B cell (primary cell): Measurements from ENCODE around the gene DDX60. TPM values are rescaled to one million over a fixed set of nuclear protein-coding genes. Genes with fewer than 3 reads are reported as not detected.

Source experiments
- ATAC-seq: fragments of 200-7000 bp; cut with Tn5 transposase; one replicate; pipeline ENCODE4 v1.10.0; 2021; ENCODE audit warnings: low read depth, mild to moderate bottlenecking, moderate number of reproducible peaks, moderate library complexity
- CTCF ChIA-PET: fragments of 350-600 bp; sonication (Branson Sonifier 250); formaldehyde crosslinking; loops from one replicate; lab custom pipeline; 2021; ENCODE audit warnings: antibody characterized with exemption, inconsistent platforms; lab: Charles Lee
- POLR2A ChIA-PET: fragments of 350-600 bp; sonication (Branson Sonifier 250); formaldehyde crosslinking; loops from one replicate; lab custom pipeline; 2021; ENCODE audit warnings: antibody characterized with exemption; lab: Charles Lee
- DNase-seq: peaks from one replicate; pipeline ENCODE4 v3.0.0; 2013
- H2AFZ ChIP-seq: 2 replicates; pipeline ENCODE4 v1.6.1; 2012; ENCODE audit warnings: mild to moderate bottlenecking, low read depth, low read length; ENCODE audit not compliant: insufficient read depth, poor library complexity, severe bottlenecking
- H3K27ac ChIP-seq, 2 donors: 1 replicate in 1 of 2; 2 replicates in 1 of 2; pipeline ENCODE4 v1.5.1; 2012 to 2013; ENCODE audit warnings: low read length in 2 of 2, mild to moderate bottlenecking in 2 of 2, moderate library complexity in 1 of 2
- H3K27me3 ChIP-seq, 4 experiments: fragments of 200-600 bp in 1 of 4; sonication (generic) in 1 of 4; replicated peaks in 1 of 4; 1 replicate in 2 of 4; 2 replicates in 2 of 4; pipeline versions ENCODE4 v1.6.1 to v1.7.0; 2013 to 2016; ENCODE audit warnings: low read length in 3 of 4, mild to moderate bottlenecking in 2 of 4, mixed read lengths in 1 of 4, moderate library complexity in 1 of 4; ENCODE audit not compliant: insufficient read depth in 4 of 4, control insufficient read depth in 3 of 4; ENCODE audit errors: control extremely low read depth in 1 of 4
- H3K36me3 ChIP-seq, 2 experiments: replicated peaks in 1 of 2; 1 replicate in 1 of 2; 2 replicates in 1 of 2; pipeline versions ENCODE4 v1.6.1 to v1.7.1; 2013; ENCODE audit warnings: low read length in 1 of 2; ENCODE audit not compliant: insufficient read depth in 2 of 2, control insufficient read depth in 1 of 2; ENCODE audit errors: control extremely low read depth in 1 of 2, extremely low read depth in 1 of 2
- H3K4me1 ChIP-seq, 2 donors: fragments of 200-600 bp in 1 of 2; sonication (generic) in 1 of 2; 1 replicate in 1 of 2; 2 replicates in 1 of 2; pipeline versions ENCODE4 v1.5.1 to v1.6.1; 2013 to 2017; ENCODE audit warnings: low read length in 2 of 2; ENCODE audit not compliant: control insufficient read depth in 2 of 2, insufficient read depth in 2 of 2
- H3K4me2 ChIP-seq: replicated peaks from 2 replicates; pipeline ENCODE3; 2012; ENCODE audit warnings: mild to moderate bottlenecking, low read depth, low read length; ENCODE audit not compliant: poor library complexity, severe bottlenecking
- H3K4me3 ChIP-seq, 5 experiments: fragments of 200-600 bp in 1 of 5; sonication (generic) in 1 of 5; 1 replicate in 3 of 5; 2 replicates in 2 of 5; pipeline versions ENCODE4 v1.5.1 to v1.7.0; 2011 to 2016; ENCODE audit warnings: low read length in 4 of 5, mild to moderate bottlenecking in 4 of 5, low read depth in 2 of 5, control low read depth in 1 of 5, moderate library complexity in 1 of 5; ENCODE audit not compliant: insufficient read depth in 1 of 5; ENCODE audit errors: control extremely low read depth in 1 of 5, extremely low read depth in 1 of 5
- H3K79me2 ChIP-seq: fragments of 200-600 bp; sonication (generic); one replicate; pipeline ENCODE4 v1.6.0; 2016; ENCODE audit warnings: low read length; ENCODE audit not compliant: control insufficient read depth, insufficient read depth
- H3K9ac ChIP-seq: fragments of 200-600 bp; sonication (generic); 2 replicates; pipeline ENCODE4 v1.6.1; 2017; ENCODE audit warnings: mild to moderate bottlenecking, low read length, moderate library complexity
- H3K9me3 ChIP-seq, 3 donors: one replicate each; pipeline versions ENCODE4 v1.6.1 to v1.7.1; 2013; ENCODE audit warnings: low read length in 2 of 3; ENCODE audit not compliant: control insufficient read depth in 2 of 3, insufficient read depth in 1 of 3; ENCODE audit errors: control extremely low read depth in 1 of 3
- H4K20me1 ChIP-seq: 2 replicates; pipeline ENCODE4 v1.6.0; 2012; ENCODE audit warnings: mild to moderate bottlenecking, low read length; ENCODE audit not compliant: insufficient read depth, control insufficient read depth, poor library complexity, severe bottlenecking
- H3K27ac Mint-ChIP-seq: one replicate; pipeline ENCODE4 v1.8.0; 2021; ENCODE audit warnings: mixed read lengths
- H3K27me3 Mint-ChIP-seq: one replicate; pipeline ENCODE4 v1.8.0; 2021; ENCODE audit warnings: mixed read lengths
- H3K4me1 Mint-ChIP-seq: one replicate; pipeline ENCODE4 v1.8.0; 2021; ENCODE audit warnings: mixed read lengths
- H3K4me3 Mint-ChIP-seq: one replicate; pipeline ENCODE4 v1.8.0; 2021; ENCODE audit warnings: mixed read lengths
- H3K9me3 Mint-ChIP-seq: one replicate; pipeline ENCODE4 v1.8.0; 2022; ENCODE audit warnings: mixed read lengths; ENCODE audit not compliant: insufficient read depth
- EZH2 ChIP-seq: IDR thresholded peaks from 2 replicates; pipeline ENCODE4 v1.6.1; 2012; ENCODE audit warnings: borderline replicate concordance, low read depth, mild to moderate bottlenecking, moderate library complexity, low read length; ENCODE audit not compliant: insufficient read depth, poor library complexity, severe bottlenecking
- WGBS: methylation state at CpG from one replicate; pipeline ENCODE4 v1.1.5; 2013; ENCODE audit warnings: missing lambda C conversion rate; ENCODE audit not compliant: insufficient coverage; 5-methylcytosine and 5-hydroxymethylcytosine counted together
- intact Hi-C: fragments of 100-400 bp; cut with micrococcal nuclease; formaldehyde crosslinking; loops from one replicate; pipeline ENCODE4 v1.10.0; 2022
- polyA plus RNA-seq: library from polyadenylated mRNA; depleted of rRNA; stranded (reverse); fragments of >200 nt; gene quantifications from 2 replicates; pipeline ENCODE4 v1.2.3, GENCODE V29; 2012
- total RNA-seq, 2 donors: library from RNA; stranded (reverse); fragments of 120-200 nt in 1 of 2; gene quantifications; 1 replicate in 1 of 2; 2 replicates in 1 of 2; pipeline versions ENCODE4 v1.2.3 to v1.2.4, GENCODE V29; 2013 to 2022
- TF ChIP-seq, protein P1 (sequence below): fragments of 200-600 bp; IDR thresholded peaks from one replicate; pipeline ENCODE4 v1.8.0; 2022; ENCODE audit warnings: antibody characterized with exemption, mild to moderate bottlenecking

Gene DDX60
- total and polyA plus RNA-seq, 2 donors (not counting 1 experiment from before 2014, with no cell fraction given) = 7.0 to 21.3 TPM

DNA sequence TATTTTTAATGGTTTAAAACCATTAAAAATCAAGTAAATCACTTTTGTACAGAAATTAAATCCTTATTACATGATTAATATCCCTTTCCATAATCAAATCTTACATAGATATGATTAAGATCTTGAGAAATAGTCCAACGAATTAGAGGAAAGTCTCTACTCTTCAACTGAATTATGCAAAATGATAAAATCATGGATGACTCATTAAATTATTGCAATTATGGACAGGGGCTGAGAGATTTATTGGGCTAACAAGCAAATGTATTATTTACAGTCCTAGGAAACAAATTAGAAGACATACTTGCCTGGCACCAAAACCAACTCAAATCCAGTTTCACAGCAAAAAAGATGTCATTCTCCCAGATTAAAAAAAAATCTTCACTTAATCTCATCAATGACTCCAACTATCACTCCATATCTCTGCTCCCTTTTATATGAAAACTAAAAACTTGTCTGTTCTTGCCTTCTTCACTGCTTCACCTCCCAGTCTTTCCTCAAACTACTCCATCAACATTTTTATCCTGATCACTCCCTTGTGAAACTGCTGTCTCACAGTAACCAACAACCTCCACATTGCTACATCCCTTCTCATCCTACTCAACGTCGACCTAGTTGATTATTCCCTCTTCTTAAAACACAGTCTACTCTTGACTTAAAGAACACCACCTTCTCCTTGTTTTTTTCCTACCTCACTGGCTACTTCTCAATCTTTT lies 18.4 kb upstream of the DDX60 start:
- no peak overlapping the region for H3K9ac ChIP-seq
- Mint-ChIP-seq H3K4me1 (no peaks in the 10 kb centered on the region), H3K27ac (no peak overlapping the region), H3K4me3 (no peak overlapping the region), H3K9me3 (peaks cover 5% of the 10 kb centered on the region), H3K27me3 (no peaks in the 10 kb centered on the region)
- WGBS = 91% methylated on average over 2 of the region's 3 CpGs
- no peak for DNase-seq
- H3K27ac ChIP-seq = no peak overlapping the region
- H4K20me1 ChIP-seq = no peaks in the 10 kb centered on the region
- H3K4me2 ChIP-seq = no peak overlapping the region
- H3K27me3 ChIP-seq = no peaks in the 10 kb centered on the region
- no peaks in the 10 kb centered on the region for H3K9me3 ChIP-seq
- no peaks in the 10 kb centered on the region for H3K79me2 ChIP-seq
- H3K4me3 ChIP-seq = no peak overlapping the region
- H2AFZ ChIP-seq = no peak overlapping the region
- CTCF ChIA-PET = no interaction called here
- POLR2A ChIA-PET = no interaction called here
- H3K4me1 ChIP-seq = no peaks in the 10 kb centered on the region
- intact Hi-C loops = no loop called here
- ATAC-seq = no peak
- no peaks in the 10 kb centered on the region for H3K36me3 ChIP-seq
- TF ChIP-seq EZH2 = no peak
- TF ChIP-seq, protein P1, sequence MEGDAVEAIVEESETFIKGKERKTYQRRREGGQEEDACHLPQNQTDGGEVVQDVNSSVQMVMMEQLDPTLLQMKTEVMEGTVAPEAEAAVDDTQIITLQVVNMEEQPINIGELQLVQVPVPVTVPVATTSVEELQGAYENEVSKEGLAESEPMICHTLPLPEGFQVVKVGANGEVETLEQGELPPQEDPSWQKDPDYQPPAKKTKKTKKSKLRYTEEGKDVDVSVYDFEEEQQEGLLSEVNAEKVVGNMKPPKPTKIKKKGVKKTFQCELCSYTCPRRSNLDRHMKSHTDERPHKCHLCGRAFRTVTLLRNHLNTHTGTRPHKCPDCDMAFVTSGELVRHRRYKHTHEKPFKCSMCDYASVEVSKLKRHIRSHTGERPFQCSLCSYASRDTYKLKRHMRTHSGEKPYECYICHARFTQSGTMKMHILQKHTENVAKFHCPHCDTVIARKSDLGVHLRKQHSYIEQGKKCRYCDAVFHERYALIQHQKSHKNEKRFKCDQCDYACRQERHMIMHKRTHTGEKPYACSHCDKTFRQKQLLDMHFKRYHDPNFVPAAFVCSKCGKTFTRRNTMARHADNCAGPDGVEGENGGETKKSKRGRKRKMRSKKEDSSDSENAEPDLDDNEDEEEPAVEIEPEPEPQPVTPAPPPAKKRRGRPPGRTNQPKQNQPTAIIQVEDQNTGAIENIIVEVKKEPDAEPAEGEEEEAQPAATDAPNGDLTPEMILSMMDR = no peak

DNA sequence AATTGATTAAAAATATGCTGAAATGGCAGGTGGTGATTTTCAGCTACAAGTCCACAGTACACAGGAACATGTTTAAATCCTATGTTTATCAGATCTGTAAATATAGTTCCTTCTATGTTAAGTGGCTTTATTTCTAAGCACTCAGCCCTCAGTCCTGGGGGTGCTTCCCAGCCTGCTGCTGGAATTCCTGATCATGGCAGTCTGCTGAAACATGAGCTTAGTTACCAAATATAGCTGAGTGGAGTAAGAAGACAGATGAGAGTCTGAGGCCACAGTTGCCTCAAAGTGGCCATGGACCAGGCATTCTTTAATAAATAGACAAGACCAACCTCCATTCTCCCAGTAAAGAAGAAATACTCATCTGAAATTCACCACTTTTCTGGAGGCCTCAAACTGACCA lies 17.1 kb upstream of the DDX60 start:
- no peak for ATAC-seq
- Histone ChIP-seq H2AFZ (no peak overlapping the region), H4K20me1 (no peaks in the 10 kb centered on the region), H3K79me2 (no peaks in the 10 kb centered on the region), H3K4me1 (no peaks in the 10 kb centered on the region), H3K4me3 (no peak overlapping the region), H3K4me2 (no peak overlapping the region), H3K27ac (no peak overlapping the region), H3K36me3 (no peaks in the 10 kb centered on the region), H3K27me3 (no peaks in the 10 kb centered on the region), H3K9me3 (peaks cover 0 to 4% (median 0%) of the 10 kb centered on the region in 3 donors), H3K9ac (no peak overlapping the region)
- POLR2A ChIA-PET = no interaction called here
- intact Hi-C loops = no loop called here
- Mint-ChIP-seq H3K4me1 (no peaks in the 10 kb centered on the region), H3K4me3 (no peak overlapping the region), H3K9me3 (no peaks in the 10 kb centered on the region), H3K27ac (no peak overlapping the region), H3K27me3 (no peaks in the 10 kb centered on the region)
- CTCF ChIA-PET = no interaction called here
- TF ChIP-seq, protein P1 = no peak
- DNase-seq = no peak
